ENCODE measurements around the gene PLXDC1. TPM values are rescaled to one million over a fixed set of nuclear protein-coding genes. Genes with fewer than 3 reads are reported as not detected.
"Not testable (repeated sequence)": the region's sequence is repeated elsewhere in the genome, so short reads cannot be mapped to it uniquely, and the experiment has no call there.

Gene PLXDC1
- total RNA-seq, 1 experiment from 2014 or later: 0.81 TPM

DNA sequence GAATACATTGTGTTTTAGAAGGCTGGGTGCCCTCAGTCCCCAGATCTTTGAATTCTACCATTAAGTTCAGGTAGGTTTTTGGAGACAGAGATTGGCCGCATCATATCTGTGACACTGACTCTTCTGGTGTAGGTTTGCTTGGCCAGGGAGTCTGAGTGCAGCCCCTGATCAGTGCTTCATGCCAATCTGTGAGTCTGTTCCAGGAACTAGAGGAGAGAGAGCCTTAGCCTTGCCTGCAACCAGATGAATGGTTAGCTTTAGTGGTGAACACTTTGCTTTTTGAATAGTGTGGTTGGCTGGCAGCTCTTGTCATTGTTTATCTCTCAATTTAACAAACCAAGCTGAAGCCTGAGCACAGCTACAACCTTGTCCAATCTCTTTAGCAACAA lies 87.8 kb downstream of the PLXDC1 start:
- no peak for DNase-seq (ENCODE audit: low read depth)

DNA sequence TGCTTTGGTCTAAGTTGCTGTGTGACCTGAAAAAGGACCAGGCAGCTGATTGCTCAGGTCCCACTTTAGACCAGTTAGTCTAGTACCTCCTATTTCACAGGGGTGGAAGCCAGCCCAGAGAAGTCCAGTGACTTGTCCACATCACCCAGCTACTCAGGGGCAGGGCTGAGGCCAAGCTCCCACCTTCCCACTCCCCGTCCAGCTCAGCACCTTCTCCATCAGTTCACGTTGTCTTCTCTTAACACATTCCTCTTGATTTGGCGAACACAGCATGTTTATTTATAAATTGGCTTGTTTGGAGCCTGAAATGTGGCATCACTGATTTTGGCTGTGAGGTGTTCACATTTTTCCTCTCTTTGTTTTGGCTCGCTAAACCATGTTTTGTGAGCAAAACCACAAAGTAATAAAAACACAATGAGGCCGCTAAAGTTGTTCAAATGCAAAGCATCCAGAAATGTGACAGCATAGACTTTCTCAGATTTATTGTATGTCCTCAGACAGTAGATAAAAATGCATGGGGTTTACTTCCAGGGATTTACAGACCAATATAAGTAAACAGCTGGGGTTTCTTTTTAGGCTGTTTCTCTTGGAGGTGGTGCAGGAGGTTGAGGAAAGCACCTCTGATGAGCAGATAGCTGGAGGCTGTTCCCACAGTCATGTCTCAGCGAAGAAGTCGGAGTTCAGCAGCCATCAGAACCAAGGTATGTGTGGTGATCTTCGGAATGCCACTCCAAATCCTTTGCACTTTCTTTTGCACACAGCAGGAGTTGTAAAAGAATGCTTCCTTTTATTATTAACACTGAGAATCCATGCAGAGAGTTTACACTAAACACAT lies 88.4 kb downstream of the PLXDC1 start:
- peak; percentile 79 for DNase-seq (ENCODE audit: low read depth)

DNA sequence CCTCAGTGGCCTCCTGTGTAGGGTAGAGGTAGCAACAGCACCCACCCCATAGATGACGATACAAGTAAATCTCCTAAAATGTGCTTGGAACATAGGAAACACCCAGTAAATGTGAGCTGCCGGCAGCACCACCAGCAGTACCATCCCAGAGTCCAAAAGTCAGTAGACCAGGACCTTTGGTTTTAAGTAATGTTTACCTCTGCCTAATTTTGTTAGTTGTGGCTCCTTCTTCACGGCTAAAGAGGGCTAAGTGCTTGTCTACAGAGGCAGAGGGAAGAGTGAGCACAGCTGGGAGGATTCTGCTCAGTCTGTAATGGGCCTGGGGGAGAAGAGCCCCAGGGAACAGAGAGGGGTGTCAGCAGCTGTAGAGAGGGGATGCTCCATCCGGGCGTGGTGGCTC lies 92.9 kb downstream of the PLXDC1 start:
- no peak for DNase-seq (ENCODE audit: low read depth)

DNA sequence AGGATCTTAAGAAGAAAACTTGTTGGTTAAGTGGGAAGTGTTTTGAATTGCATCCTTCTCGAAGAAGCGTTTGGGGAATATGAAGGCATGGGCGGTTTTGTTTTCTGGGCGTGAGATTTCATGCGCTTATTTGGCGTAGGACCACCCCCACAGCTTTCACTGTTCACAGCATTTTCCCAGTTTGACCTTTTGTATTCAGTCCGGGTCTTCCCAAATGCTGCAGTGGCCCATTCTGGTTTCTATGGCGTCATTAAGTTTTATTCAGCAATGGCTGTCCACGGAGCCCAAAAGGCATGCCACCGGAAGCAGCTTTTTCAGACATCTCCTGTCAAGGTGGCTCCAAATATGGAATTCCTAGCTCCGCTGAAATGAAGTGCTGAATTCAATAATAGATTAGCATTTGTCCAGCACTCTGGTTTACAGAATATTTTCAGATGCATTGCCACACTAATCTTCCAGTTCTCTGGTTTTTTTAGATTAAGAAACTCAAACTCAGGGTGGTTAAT lies 93.7 kb downstream of the PLXDC1 start:
- peak; percentile 33 for DNase-seq (ENCODE audit: low read depth)

DNA sequence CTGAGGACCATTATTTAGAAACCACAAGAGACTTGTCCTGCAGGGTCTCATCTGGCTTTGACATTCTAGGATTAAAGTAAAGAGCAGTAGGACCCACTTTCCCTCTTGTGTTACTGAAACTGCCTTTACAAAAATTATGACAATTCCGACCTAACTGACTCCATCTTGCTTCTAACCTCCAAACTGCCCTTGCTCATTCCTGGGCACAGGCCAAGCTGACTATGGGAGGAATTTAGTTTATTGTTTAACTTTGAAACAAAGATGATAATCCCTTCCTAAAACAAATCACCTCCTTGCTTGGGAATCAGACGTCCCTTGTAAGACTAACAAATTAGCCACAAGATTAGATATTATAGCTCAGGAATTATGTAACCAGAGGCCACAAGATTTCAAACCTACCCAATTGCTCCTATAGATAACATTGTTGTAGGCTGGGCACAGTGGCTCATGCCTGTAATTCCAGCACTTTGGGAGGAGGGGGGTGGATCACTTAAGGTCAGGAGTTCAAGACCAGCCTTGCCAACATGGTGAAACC lies 97.3 kb downstream of the PLXDC1 start:
- no peak for DNase-seq (ENCODE audit: low read depth)

DNA sequence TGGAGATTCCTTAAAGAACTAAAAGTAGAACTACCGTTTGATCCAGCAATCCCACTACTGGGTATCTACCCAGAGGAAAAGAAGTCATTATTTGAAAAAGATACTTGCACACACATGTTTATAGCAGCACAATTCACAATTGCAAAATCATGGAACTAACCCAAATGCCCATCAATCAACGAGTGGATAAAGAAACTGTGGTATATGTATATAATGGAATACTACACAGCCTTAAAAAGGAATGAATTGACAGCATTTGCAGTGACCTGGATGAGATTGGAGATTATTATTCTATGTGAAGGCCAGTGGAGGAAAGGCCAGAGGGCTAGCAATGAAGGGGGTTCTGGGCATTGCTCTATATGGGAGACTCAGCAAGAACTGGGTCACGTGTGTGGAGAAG lies 99.0 kb downstream of the PLXDC1 start:
- not testable (repeated sequence) for DNase-seq (ENCODE audit: low read depth)

DNA sequence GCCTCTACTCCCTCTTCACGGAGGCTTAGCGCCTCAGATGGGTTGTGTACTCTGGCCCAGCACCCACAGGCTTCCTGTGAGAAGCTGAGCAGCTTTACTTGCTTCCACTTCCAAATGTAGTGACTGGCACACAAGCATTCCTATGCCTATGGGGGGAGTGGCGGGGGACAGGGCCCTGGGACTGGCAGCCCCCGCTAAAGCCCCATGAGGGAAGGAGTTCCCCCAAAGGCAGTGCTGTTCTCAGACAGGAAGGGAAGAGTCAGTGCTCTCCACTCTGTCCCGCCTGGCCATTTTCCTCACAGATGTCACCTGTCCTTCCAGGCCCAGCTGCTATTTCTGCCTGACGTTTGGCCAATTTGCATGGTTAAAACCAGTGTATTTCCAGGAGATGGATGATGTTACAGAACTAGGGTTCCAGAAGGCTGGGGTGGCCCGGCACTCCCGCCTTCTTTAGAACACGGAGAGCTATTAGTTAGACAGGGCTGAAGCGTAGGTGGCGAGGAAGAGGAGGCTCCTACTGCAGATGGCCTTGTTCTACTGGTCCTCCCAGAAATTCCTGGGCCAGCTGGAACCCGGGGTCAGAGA lies 100.3 kb downstream of the PLXDC1 start:
- no peak for DNase-seq (ENCODE audit: low read depth)

DNA sequence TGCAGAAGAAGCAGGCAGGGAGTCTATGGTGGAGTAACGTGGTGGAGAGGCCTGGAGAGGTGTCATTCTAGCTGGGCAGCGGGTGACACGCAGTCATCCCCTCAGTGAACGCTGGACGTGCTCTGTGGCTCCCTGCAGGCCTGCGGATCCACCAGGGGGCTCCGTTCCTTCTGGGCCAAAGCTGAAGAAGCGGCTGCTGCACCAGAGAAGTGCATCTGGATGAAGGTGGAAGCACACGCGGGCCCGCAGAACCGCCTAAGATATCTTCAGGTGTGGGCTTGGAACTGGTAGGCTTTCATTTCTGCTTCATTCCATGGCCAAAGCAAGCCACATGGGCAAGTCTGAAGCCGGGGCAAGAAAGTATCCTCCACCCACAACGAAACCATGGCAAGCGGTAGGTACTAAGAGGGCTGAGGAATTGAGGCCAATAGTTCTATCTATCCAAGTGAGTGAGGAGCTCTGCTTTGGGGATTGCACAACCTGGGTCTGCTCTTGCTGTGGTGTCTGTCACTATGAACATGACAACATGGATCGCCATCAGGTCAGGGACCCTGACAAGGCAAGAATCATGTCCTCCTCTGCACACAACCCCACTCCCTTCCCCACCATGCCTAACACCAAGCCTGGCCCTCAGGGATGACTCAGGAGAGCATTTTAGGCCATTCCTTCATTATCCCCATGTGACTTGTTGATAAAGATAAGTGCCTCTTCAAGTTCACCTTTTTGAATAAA lies 105.3 kb downstream of the PLXDC1 start:
- no peak for DNase-seq (ENCODE audit: low read depth)

DNA sequence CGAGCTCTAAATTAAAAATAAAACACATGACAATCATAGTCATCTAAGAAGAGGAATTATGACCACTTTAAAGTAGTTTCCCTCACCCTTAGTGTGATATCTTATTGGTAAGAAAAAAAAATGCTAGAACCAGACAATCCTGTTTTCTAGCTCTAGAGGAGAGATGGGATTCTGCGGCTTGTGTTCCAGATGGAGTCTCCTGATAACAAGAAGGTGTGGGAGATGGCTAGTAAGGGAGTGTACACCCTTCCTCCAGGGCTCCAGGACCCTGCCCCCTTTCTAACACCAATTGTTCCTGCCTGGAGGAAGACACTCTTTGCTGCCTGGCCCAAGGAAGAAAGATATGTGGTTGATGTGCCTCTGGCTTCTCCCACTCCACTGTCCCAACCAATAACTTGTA lies 115.4 kb downstream of the PLXDC1 start:
- DNase-seq (ENCODE audit: low read depth): no peak

DNA sequence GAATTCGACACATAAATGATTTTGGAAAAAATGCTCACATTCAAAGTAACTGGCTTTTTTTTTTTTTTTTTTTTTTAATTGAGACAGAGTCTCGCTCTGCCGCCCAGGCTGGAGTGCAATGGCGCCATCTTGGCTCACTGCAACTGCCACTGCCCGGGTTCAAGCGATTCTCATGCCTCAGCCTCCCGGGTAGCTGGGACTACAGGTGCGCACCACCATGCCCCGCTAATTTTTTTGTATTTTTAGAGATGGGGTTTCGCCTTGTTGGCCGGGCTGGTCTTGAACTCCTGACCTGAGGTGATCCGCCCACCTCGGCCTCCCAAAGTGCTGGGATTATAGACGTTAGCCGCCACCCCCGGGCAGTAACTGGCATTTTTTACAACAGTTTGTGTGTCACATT lies 115.9 kb downstream of the PLXDC1 start:
- not testable (repeated sequence) for DNase-seq (ENCODE audit: low read depth)

DNA sequence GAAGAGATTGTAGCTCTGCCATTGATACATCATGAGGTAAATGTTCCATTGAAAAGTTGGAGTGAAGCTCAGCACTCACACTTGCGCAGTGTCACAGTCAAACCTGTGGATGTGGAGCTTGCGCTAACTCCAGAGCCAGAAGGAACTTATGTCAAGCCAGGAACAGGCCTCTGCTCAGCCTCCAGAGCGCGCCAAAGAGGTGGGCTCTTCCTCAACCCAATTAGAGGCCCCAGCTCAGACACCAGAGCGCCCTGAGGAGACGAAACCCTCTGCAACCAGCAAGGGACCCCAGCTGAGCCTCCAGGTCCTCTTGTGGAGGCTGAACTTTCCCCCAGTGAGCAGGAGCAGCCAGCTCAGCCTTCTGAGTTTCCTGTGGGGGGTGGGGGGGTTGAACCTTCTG lies 122.7 kb downstream of the PLXDC1 start:
- DNase-seq (ENCODE audit: low read depth): no peak

DNA sequence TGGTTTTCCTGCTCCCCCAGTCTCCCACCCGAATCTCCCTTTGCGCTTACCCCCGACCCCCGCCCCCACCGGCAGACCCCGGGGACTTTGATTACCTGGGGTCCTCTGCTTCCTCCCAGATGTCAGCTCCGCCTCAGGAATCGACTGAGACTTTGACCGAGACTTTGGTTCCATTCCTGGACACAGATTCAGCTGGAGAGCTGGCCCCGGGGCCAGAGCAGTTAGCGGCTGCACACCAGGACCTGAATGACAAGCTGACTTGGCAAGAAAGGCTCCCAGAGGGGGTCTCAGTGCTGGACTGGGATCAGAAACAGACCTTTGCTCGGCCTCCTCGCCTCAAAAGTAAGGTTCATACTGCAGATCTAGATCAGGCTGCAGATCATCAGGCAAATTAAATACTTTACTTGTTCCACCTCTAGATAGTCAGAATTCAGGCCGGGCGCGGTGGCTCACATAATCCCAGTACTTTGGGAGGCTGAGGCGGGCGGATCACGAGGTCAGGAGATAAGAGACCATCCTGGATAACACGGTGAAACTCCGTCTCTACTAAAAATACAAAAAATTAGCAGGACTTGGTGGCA lies 123.9 kb downstream of the PLXDC1 start:
- no peak for DNase-seq (ENCODE audit: low read depth)

DNA sequence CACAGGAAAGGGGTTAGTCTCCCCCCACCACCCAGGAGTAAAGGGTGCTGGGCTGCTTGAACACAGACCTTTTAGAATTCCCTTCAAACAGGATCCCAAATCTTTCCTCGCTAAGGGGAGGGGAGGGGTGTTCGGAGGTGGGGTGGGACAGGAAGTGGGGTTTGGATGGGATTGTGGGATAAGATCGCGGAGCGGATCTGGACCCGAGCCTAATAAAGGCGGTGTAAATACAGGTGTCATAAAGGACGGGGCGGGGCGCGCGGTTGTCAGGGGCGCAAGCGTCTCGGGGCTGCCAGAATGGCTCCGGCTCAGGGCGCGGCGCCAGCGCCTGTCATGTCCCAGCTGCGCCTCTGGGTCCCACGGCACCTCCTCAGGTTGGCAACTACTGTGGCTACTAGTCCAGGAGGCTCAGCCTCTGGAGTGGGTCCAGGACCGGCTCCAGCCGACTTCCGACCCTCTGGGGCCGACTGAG lies 124.4 kb downstream of the PLXDC1 start:
- DNase-seq (ENCODE audit: low read depth): peak; percentile 38

DNA sequence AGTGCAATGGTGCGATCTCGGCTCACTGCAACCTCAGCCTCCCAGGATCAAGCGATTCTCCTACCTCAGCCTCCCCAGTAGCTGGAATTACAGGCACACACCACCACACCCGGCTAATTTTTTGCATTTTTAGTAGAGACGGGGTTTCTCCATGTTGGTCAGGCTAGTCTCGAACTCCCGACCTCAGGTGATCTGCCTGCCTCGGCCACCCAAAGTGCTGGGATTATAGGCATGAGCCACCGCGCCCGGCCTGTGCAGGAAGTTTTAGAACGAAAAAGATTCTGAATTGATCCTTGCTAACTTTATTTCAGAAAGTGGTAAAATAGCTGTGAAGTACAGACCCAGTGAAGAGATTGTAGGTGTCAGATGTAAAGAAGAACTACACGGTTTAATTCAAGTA lies 125.1 kb downstream of the PLXDC1 start:
- not testable (repeated sequence) for DNase-seq (ENCODE audit: low read depth)

DNA sequence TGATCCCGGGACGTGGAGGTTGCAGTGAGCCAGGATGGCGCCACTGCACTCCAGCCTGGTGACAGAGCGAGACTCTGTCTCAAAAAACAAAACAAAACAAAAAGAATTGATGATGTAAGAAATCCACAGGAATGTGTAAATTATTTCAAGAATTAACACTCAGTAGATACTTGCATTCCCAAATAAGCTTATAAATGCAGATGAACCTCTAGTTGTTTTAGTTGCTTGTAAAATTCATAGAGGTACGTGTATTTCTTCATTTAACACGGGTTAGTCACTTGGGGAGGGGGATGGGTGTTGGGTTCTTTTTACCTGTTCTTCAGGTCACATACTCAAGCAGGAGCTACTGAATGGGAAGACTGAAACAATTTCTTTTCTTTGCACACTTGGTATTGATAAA lies 128.5 kb downstream of the PLXDC1 start:
- no peak for DNase-seq (ENCODE audit: low read depth)

DNA sequence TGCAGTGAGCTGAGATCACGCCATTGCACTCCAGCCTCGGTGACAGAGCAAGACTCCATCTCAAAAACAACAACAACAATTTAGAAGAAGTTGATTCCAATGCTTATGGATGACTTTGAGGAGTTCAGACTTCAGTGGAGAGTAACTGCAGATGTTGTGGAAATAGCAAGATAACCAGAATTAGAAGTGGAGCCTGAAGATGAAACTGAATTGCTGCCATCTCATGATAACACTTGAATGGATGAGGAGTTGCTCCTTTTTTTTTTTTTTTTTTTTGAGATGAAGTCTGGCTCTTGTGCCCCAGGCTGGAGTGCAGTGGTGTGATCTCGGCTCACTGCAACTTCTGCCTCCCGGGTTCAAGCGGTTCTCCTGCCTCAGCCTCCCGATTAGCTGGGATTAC lies 131.4 kb downstream of the PLXDC1 start:
- DNase-seq (ENCODE audit: low read depth): not testable (repeated sequence)

DNA sequence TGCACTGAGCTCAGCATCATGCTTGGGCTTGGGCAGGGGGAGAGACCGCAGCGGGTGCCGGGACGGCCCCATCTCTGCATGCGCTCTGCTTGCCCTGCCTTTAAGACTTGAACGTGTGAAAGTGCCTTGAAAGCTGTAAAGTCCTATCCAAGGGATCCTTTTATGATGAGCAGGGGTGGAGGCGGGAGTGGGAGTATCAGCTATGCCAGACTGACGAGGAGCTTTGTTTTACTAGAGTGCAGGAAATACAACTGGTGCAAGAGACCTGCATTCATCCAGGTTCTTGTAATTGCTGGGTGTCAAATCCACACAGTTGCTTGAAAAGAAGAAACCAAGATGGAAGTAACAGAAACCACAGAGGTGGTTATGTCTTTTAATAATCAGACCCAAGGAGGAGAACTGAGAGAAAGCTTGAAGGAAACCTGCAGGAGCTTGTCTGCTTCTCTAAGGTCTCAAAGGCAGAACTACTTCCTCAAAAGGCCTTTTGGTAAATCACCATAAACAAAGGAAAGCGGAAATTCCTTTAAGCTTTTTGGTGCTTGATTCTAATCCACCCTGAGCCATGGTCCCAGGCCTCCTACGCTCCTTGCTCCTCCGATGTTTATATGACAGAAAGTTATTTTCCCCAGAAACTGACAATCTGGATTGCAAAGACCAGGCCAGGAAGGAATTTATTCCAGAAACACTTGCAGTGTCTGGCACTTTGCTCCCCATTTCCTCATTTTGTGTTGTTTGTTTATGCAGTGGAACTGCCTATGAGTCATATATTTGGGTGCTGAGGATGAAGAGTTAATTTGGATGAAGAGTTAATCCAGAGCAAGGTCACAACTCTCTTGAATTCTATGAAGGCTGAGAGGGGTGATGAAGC lies 132.9 kb downstream of the PLXDC1 start:
- DNase-seq (ENCODE audit: low read depth): peak; percentile 18

DNA sequence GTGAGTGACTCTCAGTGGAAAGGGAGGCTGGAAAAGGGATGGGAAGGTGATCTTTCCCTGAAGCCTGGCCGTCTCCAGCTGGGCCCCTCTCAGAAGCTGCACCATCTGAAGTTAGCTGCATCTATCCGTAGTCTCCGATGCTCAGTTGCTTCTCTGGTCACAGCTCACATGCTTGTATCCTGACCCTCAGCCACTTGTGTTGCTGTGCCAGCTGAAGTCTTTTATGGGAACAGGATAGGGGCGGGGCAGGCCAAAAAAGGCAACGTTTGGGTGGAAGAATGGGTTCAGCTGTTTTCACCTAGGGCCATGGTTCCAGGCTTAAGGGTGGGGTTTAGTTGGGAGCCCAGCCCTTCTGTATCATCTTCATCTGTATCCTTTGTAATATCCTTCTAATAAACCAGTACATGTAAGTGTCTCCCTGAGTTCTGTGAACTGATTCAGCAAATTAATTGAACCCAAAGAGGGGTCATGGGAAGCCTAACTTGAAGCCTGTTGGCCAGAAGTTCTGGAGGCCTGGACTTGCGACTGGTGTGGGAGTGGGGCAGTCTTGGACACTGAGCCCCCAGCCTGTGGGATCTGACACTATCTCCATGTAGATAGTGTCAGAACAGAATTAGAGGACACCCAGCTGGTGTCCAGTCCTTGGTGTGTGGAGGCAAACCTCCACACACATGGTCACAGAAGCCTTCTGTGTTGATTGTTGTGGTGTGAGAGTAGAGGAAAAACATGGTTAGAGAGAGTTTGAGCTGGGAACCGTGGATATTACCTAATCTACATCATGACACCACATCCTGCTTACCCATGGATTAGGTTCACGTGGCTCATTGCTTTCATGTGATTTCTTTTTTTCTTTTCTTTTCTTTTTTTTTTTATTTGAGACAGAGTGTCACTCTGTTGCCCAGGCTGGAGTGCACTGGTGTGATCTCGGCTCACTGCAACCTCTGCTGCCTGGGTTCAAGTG lies 135.0 kb downstream of the PLXDC1 start:
- peak; percentile 30 for DNase-seq (ENCODE audit: low read depth)

DNA sequence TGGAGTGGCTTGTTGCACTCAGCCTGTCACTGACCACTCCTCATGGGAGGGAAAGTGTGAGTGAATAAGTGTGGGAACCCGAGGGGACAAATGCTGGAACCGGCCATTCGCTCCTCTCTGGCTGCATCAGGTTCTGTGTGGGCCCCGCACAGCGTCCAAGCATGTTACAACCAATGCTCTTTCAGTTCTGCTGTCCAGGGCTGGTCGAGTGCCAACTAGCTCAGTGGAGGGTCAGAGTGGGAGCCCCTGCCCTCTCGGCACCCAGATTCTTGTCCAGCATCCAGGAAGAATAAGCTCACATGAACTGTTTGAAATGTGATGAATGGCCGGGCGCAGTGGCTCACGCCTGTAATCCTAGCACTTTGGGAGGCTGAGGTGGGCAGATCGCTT lies 135.9 kb downstream of the PLXDC1 start:
- no peak for DNase-seq (ENCODE audit: low read depth)
